HT-29 (cell line): Measurements from ENCODE around the gene CCDC117. TPM values are rescaled to one million over a fixed set of nuclear protein-coding genes. Genes with fewer than 3 reads are reported as not detected.
A peak's percentile ranks its signal among the peaks of the same experiment; 100 is the strongest.

Source experiments
- DNase-seq: peaks from one replicate; pipeline ENCODE4 v3.0.0-alpha.2; 2015; ENCODE audit warnings: low spot score
- total RNA-seq: library from RNA; depleted of rRNA; stranded (reverse); fragments of >200 nt; shearing (Covaris generic); gene quantifications from 2 replicates; pipeline ENCODE4 v1.2.3, GENCODE V29; 2014

The CCDC117 gene
- total RNA-seq, 1 experiment from 2014 or later, result 7.2 TPM

- no peak for DNase-seq
These were observed 3.0 kb upstream of the CCDC117 start for GRCh38 chr22:28769394-28770085.

GRCh38 chr22:28771195-28771791 lies 1.2 kb upstream of the CCDC117 start:
- no peak for DNase-seq

DNA sequence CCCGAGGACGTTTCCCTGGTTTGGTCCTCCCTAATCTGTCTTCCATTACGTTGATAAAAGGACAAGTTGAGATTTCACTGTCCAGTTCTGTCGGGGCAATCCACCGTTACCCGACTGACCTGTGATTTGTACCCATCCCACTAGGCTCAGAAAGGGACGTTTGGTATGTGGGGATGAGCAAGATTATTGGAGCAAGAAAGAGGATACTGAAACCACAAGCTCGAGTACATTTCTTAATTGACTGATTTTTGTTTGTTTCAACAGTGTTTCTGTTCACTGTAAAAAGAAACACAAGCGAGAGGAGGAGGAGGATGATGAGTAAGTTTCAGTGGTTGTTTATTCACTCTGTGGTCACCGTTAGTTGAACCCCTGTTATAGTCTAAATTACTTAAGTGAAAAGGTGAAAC lies 969 bp downstream of the CCDC117 start:
- DNase-seq, result no peak

- DNase-seq, result no peak
These were observed 1.9 kb downstream of the CCDC117 start for GRCh38 chr22:28774378-28774777.

DNA sequence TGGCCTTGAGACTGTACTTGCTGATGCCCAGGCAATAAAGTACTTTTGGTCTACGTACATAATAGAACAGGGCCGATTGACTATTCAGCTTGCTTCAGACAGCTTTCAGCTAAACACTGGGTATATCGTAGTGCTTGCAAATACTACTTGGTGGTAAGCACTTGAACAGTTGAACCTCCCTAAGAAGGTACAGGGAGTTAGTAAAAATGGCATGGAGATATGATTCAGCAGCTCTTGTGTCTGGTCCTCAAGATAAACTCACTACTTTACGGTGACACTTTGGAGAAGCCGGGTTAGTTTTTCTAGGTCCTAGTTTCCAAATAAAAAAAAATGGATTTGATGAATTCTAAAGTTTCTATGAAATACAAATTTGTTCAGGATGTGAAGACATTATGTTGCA lies 7.3 kb downstream of the CCDC117 start:
- no peak for DNase-seq

DNA sequence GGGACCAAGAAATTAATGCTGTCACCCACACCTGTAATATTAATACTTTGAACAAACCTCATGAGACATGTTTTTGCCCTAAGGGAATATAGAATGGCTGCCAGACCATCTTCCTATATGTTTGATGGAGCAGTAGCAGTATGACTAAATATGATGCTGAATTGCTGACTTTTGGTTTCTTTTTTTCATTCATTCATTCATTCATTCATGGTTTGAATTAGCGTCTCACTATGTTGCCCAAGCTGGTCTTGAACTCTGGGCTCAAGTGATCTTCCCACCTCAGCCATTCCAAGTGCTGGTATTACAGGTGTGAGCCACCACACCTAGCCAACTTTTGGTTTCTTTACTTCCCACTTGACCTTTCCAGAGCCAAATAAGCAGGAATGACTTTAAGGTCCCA lies 7.8 kb downstream of the CCDC117 start:
- DNase-seq, result no peak

DNA sequence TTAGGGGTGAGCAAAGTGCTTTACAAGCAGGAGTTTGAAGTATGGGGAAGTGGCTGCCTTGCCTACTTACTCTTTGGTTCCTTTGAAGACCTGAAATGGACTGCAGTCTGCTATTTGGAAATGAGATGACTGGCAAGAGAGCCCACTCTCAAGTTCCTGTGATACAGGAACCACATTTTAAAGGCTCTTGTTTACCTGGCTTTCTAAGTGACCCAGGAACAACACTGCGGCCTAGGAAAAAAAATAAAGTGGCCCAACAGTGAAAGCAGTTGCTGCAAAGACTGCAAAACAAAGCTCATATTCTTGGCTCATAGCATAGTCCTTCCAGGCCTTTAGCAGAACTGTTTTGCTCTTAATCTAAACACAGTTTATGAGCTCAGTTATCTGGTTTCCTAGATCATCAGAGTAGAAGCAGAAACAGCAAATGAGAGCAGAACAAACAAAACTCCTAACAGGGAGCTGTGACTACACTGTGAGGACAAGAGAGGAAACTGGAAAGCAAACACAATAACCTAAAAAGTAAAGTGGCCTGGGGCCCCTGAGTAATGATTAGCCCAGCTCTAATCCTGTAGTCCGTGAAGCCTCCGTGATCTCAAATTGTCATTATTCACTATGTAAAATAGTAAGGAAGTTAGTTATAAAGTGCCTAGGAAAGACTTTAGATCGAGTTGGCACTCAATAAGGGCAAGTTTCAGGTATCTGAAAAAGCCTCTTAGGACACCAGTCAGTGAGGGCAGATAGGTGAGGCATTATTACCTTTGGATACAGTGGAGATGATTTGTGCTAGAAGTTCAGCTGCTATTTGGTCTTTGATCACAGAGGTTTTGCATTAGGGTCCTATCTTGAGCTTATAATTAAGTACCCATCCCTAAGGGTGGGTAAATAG lies 11.5 kb downstream of the CCDC117 start:
- DNase-seq, result peak; percentile 30

DNA sequence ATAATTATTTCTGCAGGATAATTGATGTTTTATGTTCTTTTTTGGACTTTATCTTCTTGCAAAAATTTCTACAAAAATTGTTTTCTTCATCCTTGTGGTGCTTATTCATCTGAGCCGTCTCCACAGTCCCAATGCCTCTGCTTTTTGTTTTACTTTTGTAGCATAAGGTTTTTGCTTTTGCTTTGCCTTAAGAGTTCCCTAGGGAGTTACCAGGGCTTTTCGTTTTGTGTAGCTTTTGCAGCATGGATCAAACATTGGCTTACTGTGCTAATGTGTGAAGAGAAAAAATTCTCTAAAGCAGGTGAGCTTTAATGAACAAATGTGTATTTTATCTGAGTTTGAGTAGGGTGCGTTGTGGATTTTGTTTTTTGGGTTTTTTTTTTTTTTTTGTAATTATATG lies 16.1 kb downstream of the CCDC117 start:
- no peak for DNase-seq

GRCh38 chr22:28791124-28791523 lies 18.6 kb downstream of the CCDC117 start:
- no peak for DNase-seq

DNA sequence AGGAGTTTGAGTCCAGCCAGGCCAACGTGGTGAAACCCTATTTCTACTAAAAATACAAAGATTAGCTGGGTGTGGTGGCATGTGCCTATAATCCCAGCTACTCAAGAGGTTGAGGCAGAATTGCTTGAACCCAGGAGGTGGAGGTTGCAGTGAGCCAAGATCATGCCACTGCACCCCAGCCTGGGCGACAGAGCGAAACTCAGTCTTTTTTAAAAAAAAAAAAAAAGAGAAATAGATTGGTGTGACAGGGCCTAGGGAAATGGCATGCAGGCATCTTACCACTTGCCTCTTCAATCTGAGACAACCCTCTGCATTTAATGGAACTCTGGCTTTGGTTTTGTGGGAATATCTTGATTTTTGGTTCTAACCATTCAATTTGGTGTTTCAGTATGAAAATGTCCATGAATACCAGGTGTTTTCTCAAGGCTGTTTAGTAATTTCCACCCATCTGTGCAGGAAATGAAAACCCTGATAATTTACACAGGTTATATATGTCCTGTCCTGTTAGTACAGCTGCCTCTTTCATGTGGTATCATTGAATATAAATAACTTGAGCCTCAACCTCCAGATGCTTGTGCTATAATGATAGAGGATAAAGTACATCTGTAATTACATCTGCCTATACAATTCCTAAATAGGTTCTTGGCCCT lies 19.5 kb downstream of the CCDC117 start:
- DNase-seq, result no peak

- no peak for DNase-seq
These were observed 20.2 kb downstream of the CCDC117 start for GRCh38 chr22:28792491-28793383.

- no peak for DNase-seq
These were observed 21.6 kb downstream of the CCDC117 start for GRCh38 chr22:28793976-28794584.

GRCh38 chr22:28795071-28795693 lies 22.7 kb downstream of the CCDC117 start:
- no peak for DNase-seq

GRCh38 chr22:28795932-28796856 lies 23.7 kb downstream of the CCDC117 start:
- DNase-seq, result no peak

DNA sequence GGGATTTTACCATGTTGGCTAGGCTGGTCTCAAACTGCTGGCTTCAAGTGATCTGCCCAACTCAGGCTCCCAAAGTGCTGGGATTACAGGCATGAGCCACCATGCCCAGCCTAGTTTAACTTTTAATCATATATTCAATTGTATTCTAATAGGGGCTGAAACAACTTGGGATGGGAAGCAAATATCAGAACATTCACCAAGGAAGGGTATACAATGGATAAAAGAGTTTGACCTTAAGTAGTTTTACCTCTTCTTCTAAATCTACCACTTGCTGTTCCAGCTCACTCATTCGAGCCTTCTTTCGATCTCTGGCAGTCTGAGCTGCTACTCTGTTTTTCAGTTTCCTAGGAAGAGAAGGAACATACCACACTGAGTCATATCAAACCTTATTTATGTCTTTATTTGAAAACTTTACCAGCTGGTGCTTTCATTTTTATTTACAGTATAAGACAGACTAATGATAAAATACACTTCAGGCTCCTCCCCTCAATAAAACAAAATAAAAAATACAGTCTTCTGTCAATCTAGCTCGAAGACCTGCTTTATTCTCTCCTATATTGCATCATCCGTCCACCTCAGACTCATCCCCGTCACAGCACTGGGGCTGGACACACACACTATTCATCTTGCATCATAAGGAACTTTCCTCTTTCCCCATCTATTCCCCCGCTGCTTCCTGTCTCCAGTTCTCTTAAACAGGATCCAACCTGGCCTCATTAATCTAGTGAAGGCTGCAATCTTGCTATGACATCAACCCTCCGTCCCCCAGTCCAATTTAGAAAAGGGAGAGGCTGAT lies 26.5 kb downstream of the CCDC117 start:
- no peak for DNase-seq

DNA sequence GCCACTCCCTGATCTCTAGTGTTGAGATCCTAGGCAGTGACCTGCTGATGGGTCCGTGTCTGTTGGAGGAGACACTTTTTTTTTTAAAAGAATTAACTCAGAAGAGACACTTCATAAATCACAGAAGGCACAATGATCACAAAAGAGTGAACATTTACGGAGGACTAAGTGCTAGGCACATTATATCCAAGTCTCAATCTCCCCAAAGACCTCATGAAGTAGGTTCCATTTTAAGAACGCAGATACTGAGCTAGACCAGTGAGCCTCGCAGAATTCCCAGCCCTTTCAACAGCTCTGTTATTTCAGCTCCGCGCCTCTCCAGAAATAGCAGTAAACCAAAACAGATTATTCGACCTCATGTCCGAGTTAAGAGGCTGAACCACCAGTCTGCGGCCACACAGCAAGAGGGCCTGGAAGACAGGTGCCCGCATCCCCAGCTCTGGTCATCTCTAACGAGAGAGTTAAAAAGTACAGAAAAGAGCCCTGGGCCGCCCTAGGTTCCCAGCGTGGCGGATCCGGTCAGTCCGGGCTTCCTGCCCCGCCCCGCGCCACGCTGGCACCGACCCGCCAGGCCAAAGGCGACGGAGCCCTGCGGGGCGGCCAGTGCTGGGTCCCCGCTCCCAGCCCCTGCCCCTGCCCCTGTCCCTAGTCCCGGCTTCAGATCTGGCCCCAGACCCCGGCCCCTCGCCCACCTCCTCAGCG lies 27.3 kb downstream of the CCDC117 start:
- DNase-seq, result peak; percentile 83

- peak; percentile 99 for DNase-seq
These were observed 28.0 kb downstream of the CCDC117 start, which contains the start of gene XBP1 for GRCh38 chr22:28800308-28801041. TSS of gene XBP1 (minus strand) at chr22:28800569.
